HG02973 (cell line): ENCODE results near the gene ATP2A3.
"Not testable (repeated sequence)": the region's sequence is repeated elsewhere in the genome, so short reads cannot be mapped to it uniquely, and the experiment has no call there.

ENCODE experiments used
- ATAC-seq: cut with Tn5 transposase; IDR thresholded peaks from one replicate; pipeline ENCODE4 v1.9.1; 2021; ENCODE audit warnings: moderate library complexity; ENCODE audit not compliant: unreplicated experiment

The ATP2A3 gene

DNA sequence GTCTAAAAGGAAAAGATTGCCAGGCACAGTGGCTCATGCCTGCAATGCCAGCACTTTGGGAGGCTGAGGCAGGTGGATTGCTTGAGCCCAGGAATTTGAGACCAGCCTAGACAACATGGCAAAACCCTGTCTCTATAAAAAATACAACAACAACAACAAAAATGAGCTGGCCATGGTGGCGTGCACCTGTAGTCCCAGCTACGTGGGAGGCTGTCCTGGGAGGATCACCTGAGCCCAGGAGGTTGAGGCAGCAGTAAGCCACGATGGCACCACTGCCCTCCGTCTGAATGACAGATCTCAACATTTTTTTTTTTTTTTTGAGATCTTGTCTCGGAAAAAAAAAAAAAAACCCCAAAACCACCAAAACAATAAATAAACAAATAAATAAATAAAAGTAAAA, 28.1 kb upstream of the ATP2A3 start:
- no peak for ATAC-seq

DNA sequence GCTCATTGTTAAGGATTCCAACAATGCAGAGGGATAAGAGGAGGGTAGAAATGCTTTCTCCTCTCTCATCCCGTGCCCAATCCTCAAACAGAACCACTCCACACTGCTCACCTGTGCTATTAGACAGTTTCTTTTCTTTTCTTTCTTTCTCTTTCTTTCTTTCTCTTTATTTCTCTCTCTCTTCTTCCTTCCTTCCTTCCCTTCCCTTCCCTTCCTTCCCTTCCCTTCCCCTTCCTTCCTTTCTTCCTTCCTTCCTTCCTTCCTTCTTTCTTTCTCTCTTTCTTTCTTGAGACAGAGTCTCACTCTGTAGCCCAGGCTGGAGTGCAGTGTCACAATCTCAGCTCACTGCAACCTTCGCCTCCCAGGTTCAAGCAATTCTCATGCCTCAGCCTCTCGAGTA, 27.5 kb upstream of the ATP2A3 start:
- ATAC-seq, result not testable (repeated sequence)

DNA sequence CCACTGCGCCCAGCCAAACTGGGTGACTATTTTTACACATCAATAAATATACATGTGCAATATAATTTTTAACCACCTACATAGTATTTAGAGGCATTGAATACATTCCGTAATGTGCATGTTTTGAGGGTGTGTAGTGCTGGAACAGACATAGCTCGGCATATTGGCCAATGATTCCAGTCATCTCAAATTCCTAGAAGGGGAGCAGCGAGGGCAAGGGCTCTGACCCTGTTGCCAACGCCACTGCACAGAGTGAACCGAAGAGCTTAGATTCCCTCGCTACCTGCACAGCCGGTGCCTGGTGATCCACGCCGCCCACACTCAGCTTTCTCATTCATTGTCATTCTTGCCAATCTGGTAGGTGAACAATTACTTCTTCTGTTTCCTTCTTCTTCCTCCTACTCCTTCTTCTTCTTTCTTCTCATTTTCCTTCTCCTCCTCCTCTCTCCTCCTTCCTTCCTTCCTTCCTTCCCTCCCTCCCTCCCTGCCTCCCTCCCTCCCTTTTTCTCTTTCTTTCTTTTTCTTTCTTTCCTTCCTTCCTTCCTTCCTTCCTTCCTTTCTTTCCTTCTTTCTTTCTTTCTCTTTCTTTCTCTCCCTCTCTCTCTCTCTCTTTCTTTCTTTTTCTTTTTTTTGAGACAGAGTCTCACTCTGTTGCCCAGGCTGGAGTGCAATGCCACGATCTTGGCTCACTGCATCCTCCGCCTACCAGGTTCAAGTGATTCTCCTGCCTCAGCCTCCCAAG, 26.3 kb upstream of the ATP2A3 start:
- ATAC-seq, result no peak

DNA sequence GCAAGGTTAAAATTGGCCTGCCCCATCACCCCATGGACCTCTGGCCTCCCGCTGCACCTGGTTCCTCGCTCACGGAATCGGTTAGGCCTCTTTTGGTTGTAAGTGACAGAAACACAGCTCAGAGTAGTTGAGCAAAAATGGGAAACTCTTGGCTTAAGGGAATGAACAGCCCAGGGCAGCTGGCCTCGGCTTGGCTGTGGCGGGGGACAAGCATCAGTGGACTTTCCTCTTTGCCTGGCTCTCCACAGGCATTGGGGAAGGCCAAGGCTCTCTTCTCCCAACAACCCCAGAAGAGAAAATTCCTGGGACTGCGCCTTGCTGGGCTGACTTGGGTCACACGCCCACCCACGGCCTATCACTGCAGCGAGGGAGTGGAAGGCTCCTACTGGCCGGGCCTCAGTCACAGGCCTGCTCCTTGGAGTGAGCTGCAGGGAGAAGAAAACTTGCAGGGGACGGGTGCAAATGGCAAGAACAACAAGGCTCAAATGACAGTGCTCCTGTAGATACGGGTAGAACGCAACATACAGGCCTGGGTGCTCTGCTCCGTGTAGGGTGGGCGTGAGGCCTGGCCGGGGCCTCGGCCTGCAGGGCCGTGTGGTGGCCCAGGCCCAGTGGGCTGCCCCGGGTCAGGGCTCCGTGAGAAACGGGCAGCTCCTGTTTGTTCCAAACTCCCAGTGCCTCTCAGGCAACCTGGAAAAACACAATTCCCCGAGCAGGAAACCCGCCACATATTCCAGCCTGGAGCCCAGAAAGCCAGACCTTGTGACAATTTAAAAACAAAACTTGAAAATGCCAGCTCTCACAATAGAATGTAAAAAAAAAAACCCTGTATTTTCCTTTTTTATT, 25.0 kb upstream of the ATP2A3 start:
- ATAC-seq, result no peak

DNA sequence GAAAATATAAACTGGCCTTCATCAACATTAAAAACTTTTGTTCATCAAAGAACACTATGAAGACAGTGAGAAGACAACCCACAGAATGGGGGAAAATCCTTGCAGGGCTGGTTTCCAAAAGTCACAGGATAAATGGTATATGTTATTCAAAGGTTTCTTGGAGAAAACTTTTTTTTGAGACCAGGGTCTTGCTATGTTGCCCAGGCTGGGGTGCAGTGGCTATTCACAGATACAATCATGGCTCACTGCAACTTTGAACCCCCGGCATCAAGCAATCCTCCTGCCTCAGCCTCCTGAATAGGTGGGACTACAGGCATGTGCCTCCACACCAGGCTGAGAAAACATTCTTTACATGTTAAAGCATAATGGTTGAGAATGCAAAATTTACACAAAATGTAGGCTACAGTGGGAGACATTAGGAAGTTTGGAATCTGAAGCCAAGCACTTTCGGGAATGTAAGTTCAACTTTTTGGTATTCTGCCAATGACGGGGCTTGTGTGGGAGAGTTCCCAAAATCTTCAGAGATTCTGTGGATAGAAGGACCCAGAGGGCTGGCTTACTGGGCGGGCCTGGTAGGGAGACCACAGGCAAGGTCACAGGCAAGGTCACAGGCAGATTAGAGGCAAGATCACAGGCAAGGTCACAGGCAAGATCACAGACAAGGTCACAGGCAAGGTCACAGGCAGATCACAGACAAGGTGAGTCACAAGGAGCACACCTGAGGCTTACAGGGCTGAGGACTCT, 24.2 kb upstream of the ATP2A3 start:
- ATAC-seq, result no peak

DNA sequence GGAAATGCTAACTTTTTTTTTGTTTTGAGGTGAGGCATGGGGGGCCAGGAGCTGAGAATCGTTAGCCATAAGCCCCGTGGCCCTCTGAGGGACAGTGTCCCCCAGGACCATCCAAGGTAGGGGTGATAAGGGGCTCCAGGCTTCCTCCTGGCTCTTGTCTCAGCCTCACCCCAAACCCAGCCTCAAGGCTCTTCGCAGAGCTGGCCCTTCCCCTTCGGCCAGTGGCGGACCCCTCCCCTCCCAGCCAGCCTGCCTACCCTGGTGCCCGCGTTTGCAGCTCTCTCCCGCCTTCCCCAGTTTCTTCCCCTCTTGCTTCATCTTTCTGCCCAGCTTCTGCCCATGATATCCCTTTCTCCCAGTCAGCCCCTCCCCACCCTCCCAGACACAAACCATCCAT, 22.7 kb upstream of the ATP2A3 start:
- no peak for ATAC-seq

DNA sequence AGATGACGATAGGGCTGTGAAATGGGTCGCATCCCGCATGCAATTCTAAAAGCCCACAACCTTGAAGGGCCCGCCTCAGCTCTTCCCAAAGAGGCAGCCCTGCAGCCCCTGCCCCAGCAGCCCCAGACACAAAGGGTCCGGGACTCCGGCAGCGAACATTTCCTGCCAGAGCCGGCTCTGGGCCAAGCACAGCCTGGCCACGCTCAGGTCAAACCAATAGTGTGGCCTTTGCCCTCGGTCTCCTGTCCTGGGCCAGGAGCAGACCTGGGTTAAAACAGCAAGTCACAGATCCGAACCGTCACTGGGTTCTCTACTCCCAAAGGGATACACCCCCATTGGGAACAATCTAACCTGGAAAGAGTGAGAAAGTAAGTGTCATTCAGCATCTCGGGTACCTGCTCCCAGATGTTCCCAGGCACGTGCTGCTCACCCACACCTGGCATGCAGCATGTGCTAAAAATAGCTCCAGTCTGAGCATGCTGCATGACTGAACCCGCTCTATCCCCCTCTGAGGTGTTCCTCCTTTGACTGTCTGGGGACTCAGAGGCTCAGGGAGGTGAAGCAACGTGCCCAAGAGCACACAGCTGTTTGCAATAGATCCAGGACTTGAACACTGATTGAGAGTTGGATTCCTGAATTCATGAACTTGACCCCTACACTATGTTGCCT, 22.2 kb upstream of the ATP2A3 start:
- ATAC-seq, result no peak

DNA sequence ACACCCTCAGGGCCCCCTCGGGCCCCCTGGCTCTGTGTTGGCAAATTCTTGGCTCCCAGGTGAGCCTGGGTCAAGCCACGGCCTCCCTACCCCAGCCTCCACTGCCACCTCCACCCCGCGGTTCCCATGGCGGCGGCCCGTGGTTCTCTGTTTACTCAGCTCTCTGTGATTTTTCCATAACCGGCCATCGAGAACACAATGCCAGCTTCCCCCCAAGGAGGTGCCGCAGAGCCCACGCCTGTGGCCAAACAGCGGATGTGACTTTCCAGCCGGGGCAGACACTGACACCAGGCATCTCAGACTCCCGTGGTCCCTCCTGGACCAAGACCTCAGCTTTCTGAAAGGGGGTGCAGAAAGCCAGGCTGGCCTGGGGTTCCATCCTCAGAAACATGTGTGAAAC, 21.6 kb upstream of the ATP2A3 start:
- ATAC-seq, result no peak

DNA sequence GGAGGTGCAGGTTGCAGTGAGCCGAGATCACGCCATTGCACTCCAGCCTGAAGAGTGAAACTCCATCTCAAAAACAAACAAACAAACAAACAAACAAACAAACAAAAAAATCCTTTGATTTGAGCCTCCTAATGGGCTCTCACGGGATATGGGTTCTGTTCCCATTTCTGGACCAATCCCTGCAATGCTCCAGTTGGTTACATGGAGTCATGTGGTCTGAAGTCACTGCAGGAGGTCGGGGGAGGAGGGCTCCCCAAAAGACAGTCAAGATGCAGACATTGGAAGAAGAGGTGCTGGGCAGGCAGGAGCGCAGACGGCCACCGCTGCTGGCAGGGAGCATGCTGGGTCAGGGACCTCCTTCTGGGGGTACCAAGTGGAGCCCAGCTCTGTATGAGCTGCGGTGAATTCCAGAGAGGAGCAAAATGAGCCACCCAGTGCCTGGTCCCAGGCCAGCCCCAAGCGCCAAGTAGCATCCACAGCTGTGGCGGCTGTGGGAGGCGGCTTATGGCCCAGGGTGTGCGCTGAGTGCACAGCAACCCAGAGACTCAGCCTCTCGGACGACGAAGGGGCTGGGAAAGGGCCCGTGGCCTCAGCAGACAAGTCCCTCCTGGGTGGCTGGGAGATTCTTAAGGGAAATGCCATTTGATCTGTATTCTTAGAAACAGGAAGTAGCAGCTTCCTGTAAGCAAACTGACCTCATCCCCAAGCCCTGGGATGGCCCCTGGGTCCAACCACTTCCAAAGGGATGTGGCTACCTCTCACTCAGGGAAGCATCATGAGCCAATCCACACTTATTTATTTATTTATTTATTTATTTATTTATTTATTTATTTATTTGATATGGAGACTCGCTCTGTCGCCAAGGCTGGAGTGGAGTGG, 19.6 kb upstream of the ATP2A3 start:
- ATAC-seq, result no peak

DNA sequence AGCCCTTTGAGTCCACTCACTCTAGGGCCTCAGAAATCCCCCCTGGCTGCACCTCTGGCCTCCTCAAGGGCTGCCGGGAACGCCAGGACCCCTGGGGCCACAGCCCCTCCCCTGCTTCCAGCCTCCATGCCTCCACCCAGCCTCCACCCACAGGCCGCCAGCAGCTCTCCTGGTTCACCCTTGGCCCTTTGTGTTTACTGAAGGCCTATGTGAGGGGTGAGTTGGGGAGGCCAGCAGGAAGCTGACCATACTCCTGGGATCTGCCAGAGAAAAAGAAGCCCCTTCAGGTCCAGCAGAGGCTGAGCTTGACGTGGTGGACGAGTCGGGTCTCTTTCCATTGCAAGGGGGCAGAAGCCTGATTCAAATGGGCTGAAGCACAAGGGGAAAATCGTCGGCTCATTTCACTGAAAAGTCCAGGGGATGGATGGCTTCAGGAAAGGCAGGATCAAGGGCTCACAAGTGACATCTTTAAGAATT, 18.3 kb upstream of the ATP2A3 start:
- no peak for ATAC-seq

DNA sequence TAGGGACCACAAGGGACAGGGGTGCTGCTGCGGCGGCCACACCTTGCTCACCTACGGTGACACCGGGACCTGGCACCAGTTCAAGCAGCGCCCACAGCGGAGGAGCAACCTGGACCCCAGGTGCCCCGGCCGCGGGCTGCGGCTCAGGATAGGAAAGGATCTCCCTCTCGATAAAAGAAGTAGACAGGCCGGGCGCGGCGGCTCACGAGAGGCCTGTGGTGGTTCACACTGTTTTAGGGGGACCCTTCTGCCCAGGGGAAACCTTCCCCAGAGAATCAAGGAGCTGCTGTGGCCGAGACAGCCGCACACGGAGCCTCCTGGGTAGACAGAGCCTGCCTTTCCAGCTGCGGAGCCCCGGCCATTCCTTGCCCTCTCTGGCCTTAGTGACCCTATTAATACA, 17.9 kb upstream of the ATP2A3 start:
- no peak for ATAC-seq

DNA sequence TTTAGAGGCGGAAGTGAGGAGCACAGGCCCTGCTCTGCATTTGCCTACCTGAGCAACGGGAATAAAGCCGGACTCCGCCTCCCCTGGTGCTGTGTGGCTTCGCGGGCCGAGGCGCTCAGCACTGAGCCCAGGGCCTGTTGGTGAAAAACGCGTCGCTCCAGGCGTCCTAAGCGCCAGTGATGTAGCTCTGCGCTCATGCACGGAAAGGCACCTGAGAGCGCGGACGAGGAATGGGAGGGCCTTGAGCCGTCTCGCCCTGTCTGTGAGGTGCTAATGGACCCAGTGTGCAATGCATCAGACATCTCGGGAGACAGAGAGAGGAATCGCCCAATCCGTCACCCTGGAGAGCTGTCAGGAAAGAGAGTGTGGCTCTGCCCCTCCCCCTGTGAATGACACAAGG, 17.2 kb upstream of the ATP2A3 start:
- no peak for ATAC-seq

DNA sequence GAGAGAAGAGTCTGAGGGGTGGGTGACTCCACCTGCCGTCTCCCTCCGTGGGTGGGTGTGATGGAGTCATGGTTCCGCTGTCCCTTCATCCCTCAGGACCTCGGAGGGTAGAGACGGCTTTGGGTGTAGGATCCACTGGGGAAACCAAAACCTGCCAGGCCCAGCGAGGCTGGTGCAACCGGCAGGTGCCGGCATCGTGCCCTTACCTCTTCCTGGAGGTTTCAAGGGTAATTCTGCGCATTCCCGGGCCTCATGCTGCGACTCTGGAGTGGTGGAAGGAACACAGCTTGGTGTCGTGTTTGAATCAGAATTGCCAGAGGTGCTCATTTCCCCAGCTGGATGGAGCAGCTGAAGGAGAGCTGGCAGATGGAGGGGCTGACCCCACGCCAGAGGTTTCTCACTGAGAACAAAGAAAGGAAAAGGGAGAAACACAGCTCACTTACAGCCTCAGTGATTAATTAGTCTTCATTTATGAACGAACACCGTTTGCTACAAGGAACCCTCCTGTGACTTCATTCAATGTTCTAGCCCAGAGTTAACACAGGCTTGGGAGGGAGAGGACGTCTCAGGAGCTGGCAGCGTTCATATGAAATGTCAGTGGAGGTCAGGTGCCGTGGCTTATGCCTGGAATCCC, 16.3 kb upstream of the ATP2A3 start:
- ATAC-seq, result no peak

DNA sequence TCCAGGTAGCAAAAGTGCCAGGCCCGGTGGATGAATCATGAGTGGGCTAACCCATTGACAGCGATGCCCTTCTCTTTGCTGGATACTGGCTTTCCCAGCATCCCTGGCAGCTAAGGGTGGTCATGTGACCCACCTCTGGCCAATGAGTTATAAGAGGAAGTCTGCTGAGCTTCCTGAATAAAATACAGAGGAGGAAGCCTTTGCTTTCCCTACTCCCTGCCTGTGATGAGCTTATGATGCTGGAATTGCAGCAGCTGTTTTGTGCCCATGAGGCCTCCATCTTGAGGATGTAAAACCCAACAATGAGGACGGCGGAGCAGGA, 15.0 kb upstream of the ATP2A3 start:
- no peak for ATAC-seq

DNA sequence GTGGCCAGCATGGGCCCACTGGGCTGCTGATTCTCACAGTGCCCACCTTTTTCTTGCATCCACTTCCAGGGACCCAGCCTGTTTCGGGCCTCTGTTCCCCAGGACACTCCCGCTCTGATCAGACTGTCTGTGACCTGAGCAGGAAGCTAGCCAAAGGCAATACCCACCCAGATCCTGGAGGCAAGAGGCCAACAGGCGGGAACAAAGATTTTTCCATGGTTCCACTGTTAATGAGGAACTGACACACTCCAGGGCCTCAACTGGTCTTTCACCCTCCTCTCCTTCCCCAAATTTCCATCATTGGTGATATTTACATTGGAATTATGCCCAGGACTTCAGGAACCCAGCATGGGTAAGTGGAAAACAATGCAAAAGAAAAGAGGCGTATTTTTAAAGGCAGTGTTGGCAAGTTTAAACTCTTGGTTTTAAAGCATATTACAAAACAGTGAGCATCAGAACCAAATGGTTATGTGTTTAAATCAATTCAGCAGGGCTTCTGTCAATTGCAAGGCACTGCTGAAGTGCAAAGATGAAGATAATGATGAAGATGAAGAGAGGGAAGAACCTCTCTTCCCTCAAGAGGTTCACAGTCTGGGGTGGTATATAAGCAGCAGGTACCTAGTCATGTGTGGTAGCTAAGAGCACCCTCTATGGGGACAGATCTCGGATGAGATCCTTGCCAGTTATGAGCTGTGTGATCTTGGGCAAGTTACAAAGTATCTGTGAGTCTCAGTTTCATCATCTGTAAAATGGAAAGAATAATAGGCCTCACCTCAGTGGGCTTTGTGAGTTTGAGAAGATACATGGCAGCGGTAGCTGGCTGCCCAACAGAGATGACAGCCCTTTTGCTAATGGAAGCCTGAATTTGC, 14.4 kb upstream of the ATP2A3 start:
- no peak for ATAC-seq

DNA sequence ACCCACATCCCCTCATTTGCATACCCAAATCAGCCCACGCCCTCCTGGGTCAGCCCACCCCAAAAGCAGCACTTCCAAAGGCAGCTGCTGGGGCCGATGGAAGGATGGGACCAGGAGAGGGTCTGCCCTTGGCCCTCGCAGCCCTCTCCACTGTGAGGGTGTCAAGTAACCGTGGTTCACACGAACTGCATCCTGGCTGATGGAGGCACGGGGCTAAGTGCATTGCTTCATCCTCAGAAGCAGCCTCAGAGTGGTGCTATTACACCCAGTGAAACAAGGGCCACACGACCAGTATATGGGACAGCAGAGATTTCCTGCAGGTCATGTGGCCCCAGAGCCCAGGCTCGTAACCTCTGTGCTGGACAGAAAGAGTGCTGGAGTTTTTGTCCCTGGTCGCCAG, 13.2 kb upstream of the ATP2A3 start:
- ATAC-seq, result no peak

DNA sequence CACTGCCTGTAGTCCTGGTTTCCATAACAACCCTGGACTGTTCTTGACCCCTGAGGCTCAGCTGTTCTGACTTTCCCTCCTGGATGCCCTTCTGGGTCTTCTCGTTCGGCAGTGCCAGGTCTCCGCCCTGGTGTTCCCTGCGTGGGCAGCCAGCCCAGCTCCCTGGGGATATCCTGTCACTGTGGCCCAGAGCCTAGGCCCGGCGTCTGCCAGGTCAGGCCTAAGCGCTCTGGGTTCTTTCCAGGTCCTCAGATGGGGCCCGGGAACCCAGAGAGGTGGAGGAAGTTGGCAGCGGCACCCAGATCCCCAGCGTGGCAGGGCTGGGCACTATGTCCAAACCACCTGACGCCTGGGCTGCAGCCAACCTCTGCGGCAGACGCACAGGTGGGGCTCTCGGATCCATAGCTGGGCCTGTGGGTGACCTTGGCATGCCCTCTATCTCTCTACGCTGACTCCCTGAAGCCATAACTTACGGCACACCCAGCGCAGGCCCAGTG, 12.5 kb upstream of the ATP2A3 start:
- ATAC-seq, result no peak

DNA sequence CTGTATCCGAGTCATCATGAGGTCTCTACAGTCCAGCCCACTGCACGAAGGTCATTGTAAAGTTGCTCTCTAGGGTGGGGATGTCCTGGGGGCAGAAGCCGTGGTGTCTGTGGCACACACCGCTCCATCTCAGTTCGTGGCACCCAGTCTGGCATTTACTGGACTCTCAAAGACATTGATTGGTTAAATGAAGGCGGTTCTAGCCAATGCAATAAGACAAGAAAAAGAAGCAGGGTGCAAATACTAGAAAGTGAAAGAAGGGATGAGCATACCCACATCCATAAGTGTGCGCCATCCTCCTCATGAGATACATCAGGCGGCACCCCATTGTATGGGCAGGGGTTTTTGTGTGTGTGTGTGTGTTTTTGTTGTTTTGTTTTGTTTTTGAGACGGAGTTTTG, 10.7 kb upstream of the ATP2A3 start:
- ATAC-seq, result no peak
